Mucosa of stomach (tissue), 1 donor: ENCODE results near the gene MAP9.
"Not testable (repeated sequence)": the region's sequence is repeated elsewhere in the genome, so short reads cannot be mapped to it uniquely, and the experiment has no call there.

ENCODE experiments used
- H3K27me3 ChIP-seq: one replicate; pipeline ENCODE4 v1.7.0; 2013; ENCODE audit warnings: mild to moderate bottlenecking, low read length; ENCODE audit not compliant: control insufficient read depth, insufficient read depth
- H3K36me3 ChIP-seq: one replicate; pipeline ENCODE4 v1.7.0; 2013; ENCODE audit warnings: low read length; ENCODE audit not compliant: control insufficient read depth, insufficient read depth
- H3K4me1 ChIP-seq: one replicate; pipeline ENCODE4 v1.7.0; 2013; ENCODE audit warnings: mild to moderate bottlenecking, low read length; ENCODE audit not compliant: control insufficient read depth, insufficient read depth
- H3K4me3 ChIP-seq: one replicate; pipeline ENCODE4 v1.7.0; 2013; ENCODE audit warnings: low read length
- H3K9ac ChIP-seq: one replicate; pipeline ENCODE4 v1.7.0; 2013; ENCODE audit warnings: mild to moderate bottlenecking, low read length, moderate library complexity
- H3K9me3 ChIP-seq: one replicate; pipeline ENCODE4 v1.7.0; 2013; ENCODE audit warnings: mild to moderate bottlenecking, low read length, moderate library complexity; ENCODE audit not compliant: control insufficient read depth
- donor health status: Pancreatic carcinoma.

MAP9 gene

DNA sequence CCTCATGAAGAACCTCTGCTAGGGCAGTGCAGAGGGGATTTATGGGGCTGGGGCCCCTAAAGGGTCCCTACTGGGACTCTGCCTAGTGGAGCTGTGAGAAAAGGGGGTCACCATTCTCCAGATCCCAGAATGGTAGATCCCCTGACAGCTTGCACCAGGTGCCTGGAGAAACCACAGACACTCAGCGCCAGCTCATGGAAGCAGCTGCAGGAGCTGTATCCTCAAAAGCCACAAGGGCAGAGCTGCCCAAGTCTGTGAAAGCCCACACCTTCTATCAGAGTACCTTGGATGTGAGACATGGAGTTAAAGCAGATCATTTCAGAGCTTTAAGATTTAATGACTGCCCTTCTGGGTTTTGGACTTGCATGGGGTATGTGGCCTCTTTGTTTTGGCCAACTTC, 38.6 kb downstream of the MAP9 start:
- no peaks in the 10 kb centered on the region for H3K4me1 ChIP-seq

DNA sequence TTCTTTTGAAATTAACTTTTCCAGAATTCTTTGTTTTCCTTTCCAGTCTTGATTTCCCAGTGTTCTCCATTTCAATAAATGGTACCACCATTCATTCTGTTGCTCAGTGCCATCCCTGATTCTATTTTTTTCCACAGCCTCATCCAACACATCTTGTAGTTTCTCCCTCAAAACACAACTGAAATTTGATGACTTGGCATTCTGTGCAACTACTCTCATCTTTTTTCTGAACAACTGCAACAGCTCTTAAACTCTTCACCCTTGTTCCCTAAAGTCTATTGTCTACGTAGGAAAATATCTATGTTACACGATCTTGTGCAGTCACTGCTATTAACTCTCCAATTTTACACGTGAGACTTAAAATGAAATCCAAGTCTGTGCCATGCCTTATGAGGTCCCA, 40.5 kb downstream of the MAP9 start:
- Histone ChIP-seq H3K9ac (no peak overlapping the region), H3K4me1 (no peaks in the 10 kb centered on the region), H3K9me3 (no peaks in the 10 kb centered on the region), H3K36me3 (no peaks in the 10 kb centered on the region), H3K27me3 (no peaks in the 10 kb centered on the region), H3K4me3 (no peak overlapping the region)

More for the DNA sequence above, 38.6 kb downstream of the MAP9 start:
- no peaks in the 10 kb centered on the region for H3K9me3 ChIP-seq
- H3K4me3 ChIP-seq: no peak overlapping the region
- no peak overlapping the region for H3K9ac ChIP-seq
- no peaks in the 10 kb centered on the region for H3K27me3 ChIP-seq
- H3K36me3 ChIP-seq: no peaks in the 10 kb centered on the region

DNA sequence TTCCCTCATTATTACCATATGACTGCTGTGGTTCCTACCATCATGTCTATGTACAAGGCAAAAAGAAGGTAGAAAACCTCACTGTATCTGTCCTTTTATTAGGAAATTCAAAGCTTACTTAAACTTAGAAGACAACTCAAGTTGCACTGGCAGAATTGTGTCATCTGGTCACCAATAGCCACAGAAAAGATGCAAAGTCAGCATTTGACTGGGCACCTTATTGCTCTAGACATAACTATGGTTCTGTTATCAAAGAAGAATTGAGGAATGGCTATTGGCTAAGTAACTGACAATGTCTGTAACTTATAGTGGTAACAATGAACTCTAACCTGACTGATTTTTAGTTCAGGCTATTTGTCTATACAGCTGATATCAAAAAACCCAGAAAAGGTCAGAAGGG, 45.3 kb downstream of the MAP9 start:
- no peaks in the 10 kb centered on the region for H3K4me1 ChIP-seq

DNA sequence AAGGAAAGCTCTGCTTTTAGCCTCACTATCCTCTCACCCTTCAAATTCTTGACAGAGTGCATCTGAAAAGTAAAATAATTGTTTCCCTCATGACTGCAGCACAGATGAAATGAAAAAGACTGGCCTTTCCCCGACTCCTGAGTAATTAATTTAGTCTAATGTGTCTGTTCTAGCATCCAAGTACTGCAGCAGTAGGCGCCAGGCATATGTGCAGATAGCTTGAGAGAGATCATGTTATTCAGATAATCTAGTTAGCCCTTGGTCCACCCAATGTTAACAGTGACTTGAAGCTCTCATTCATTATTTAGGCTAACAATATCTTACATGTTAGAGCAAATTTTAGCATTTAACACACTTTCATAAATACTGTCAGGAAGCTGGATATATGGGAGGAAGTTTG, 54.0 kb downstream of the MAP9 start:
- Histone ChIP-seq H3K9ac (no peak overlapping the region), H3K36me3 (no peaks in the 10 kb centered on the region), H3K9me3 (no peaks in the 10 kb centered on the region), H3K4me3 (no peak overlapping the region), H3K27me3 (no peaks in the 10 kb centered on the region), H3K4me1 (no peaks in the 10 kb centered on the region)

More for the DNA sequence above, 45.3 kb downstream of the MAP9 start:
- H3K9ac ChIP-seq: no peak overlapping the region
- no peak overlapping the region for H3K4me3 ChIP-seq
- no peaks in the 10 kb centered on the region for H3K36me3 ChIP-seq
- H3K9me3 ChIP-seq: no peaks in the 10 kb centered on the region
- no peaks in the 10 kb centered on the region for H3K27me3 ChIP-seq

DNA sequence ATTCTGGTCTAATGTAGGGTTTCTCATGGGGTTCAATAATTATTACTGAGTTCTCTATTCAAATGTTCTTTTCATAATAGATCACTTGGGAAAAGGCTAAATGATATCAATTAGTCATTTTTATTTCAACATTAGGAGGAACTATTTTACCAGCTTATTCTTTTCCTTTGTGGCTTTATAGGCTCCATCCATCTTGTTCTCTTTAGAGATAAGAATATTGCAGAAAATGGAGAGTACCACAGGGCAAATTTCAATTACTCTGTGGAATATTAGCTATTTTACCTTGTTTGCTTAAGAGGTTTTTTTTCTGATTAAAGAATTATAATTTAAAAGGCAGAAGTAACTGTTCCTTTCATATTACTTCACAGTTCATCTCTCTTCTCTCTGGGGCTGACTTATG, 55.8 kb downstream of the MAP9 start:
- Histone ChIP-seq H3K36me3 (no peaks in the 10 kb centered on the region), H3K9ac (no peak overlapping the region), H3K27me3 (no peaks in the 10 kb centered on the region), H3K9me3 (no peaks in the 10 kb centered on the region), H3K4me3 (no peak overlapping the region), H3K4me1 (no peaks in the 10 kb centered on the region)

DNA sequence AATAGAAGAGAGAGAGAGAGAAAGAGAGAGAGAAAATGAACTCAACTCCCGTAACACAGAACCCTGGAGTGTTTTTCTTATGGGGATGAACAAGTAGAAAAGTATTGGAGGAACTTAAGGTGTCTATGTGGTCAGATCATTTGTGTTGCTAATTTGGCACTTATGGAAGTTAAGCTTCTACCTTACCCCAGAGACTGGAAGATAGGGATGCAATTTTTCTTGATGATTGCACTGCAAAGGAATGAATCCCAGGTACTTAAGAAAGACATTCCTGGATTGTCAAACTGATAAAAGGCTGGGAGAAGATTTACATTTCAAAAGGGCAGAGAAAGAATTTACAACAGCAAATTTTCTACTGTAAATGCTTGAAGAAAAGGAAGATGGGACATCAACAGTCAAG, 57.2 kb downstream of the MAP9 start:
- H3K27me3 ChIP-seq: no peaks in the 10 kb centered on the region
- H3K36me3 ChIP-seq: no peaks in the 10 kb centered on the region
- H3K4me1 ChIP-seq: no peaks in the 10 kb centered on the region
- H3K9ac ChIP-seq: no peak overlapping the region
- no peaks in the 10 kb centered on the region for H3K9me3 ChIP-seq
- H3K4me3 ChIP-seq: no peak overlapping the region

DNA sequence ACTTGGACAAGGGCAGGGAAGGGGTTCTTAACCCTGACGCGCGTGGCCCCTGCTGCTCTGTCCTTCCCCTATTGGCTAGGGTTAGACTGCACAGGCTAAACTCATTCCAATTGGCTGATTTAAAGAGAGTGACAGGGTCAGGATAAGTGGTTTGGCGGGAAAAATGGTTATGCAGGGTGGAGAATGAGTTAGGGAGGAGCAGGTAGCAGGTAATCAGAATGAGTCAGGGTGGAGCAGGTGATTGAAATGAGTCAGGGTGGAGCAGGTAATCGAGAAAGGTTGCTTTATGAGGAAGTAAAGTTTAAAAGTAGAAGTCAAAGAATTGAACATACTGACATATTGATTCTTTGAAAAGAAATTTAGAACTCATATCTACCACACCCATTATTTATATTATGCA, 64.7 kb downstream of the MAP9 start:
- H3K9me3 ChIP-seq, H3K36me3 ChIP-seq, H3K4me3 ChIP-seq, H3K27me3 ChIP-seq, H3K4me1 ChIP-seq, H3K9ac ChIP-seq: not testable (repeated sequence)

DNA sequence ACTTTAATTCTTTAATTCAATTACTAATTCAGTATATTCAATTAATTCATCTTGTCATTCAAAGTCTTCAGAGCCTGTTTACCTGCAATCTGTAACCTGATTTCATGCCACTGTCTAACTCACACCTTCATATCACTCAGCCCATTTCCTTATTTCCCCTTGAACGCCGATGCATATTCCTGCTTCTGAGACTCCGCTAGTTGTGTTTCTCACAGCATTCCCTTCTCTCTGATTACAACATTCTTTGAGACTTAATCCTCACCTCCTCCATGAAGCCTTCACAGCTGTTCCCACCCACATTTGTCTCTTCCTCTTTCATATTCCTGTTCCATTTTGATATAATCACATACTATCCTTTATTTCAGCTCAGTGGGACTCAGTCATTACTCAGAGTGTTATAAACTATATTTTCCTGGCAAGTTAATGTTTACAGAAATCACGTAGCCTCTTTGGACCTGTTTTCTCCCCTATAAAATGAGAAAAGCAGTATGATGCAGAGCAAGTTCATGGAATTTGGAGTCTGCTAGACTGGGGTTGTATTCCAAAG, 69.0 kb downstream of the MAP9 start:
- H3K36me3 ChIP-seq: no peaks in the 10 kb centered on the region
- no peaks in the 10 kb centered on the region for H3K27me3 ChIP-seq
- H3K4me1 ChIP-seq: peaks cover 4% of the 10 kb centered on the region
- H3K9me3 ChIP-seq: no peaks in the 10 kb centered on the region
- no peak overlapping the region for H3K4me3 ChIP-seq
- H3K9ac ChIP-seq: no peak overlapping the region

DNA sequence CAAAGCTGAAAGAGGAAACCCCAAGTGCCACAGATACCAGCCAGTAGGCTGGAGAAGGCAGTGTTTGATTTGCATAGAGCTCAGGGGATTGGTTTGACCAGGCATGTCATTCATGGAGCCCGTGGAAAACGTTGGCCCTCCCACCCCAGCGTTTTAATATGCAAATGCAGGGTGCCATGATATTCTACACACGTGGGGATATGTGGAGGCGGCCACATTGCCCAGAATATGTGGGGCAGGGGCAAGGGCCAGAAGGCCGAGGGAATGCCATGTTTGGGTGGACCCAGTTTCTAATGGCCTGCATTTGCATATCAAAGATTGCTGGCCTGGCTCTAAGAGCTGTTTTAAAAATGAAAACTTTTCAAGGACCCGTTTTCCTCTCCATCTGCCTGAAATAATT, 71.1 kb downstream of the MAP9 start:
- Histone ChIP-seq H3K36me3 (no peaks in the 10 kb centered on the region), H3K4me1 (peaks cover 4% of the 10 kb centered on the region), H3K9me3 (no peaks in the 10 kb centered on the region), H3K4me3 (no peak overlapping the region), H3K27me3 (no peaks in the 10 kb centered on the region), H3K9ac (no peak overlapping the region)

DNA sequence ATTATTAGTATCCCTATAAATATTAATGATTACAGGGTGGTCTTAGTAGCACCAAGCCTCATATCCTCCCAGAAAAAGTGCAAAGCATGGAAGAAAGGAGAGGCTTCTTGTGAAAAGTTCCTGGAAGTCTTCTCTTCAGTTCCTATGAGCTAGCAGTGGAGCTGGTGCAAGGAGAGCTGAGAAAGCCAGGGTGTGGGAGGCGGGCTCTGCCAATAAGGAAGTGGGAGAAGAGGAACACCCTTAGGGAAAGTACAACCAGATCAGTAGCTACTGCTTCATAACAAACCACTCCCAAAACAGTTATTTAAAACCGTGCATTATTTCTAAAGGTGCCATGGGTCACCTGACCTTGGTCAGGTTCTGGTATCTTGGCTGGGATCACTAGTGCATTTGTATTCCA, 72.4 kb downstream of the MAP9 start:
- H3K27me3 ChIP-seq: no peaks in the 10 kb centered on the region

DNA sequence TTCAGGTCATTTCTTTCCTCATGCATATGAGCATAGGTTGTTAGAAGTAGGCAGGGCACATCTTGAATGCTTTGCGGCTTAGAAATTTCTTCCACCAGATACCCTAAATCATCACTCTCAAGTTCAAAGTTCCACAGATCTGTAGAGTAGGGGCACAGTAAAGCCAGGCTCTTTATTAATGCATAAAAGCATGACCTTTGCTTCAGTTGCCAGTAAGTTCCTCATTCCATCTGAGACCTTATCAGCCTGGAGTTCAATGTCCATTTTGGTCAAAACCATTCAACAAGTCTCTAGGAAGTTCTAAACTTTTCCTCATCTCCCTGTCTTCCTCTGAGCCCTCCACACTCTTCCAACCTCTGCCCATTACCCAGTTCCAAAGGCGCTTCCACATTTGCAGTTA, 77.7 kb downstream of the MAP9 start:
- Histone ChIP-seq H3K9me3 (peaks cover 11% of the 10 kb centered on the region), H3K4me1 (no peaks in the 10 kb centered on the region), H3K9ac (no peak overlapping the region), H3K27me3 (no peaks in the 10 kb centered on the region), H3K4me3 (no peak overlapping the region), H3K36me3 (no peaks in the 10 kb centered on the region)

More for the DNA sequence above, 72.4 kb downstream of the MAP9 start:
- no peaks in the 10 kb centered on the region for H3K36me3 ChIP-seq
- no peak overlapping the region for H3K4me3 ChIP-seq
- peaks cover 4% of the 10 kb centered on the region for H3K4me1 ChIP-seq
- H3K9me3 ChIP-seq: no peaks in the 10 kb centered on the region
- no peak overlapping the region for H3K9ac ChIP-seq
